WTC11 (cell line): ENCODE data around the gene POMT2. TPM values are rescaled to one million over a fixed set of nuclear protein-coding genes. Genes with fewer than 3 reads are reported as not detected.

Experiments used
- ATAC-seq: fragments of 200-7000 bp; cut with Tn5 transposase; 2 replicates; pipeline ENCODE4 v1.10.0; 2021; ENCODE audit warnings: mild to moderate bottlenecking, moderate library complexity
- CTCF ChIA-PET: fragments of 300-600 bp; sonication (Branson Sonifier 250); formaldehyde crosslinking; loops from one replicate; lab custom pipeline; 2021; ENCODE audit warnings: antibody characterized with exemption; lab: Charles Lee
- POLR2A ChIA-PET: fragments of 350-600 bp; sonication (Branson Sonifier 250); formaldehyde crosslinking; loops from one replicate; lab custom pipeline; 2021; ENCODE audit warnings: antibody characterized with exemption; lab: Charles Lee
- DNase-seq: peaks from one replicate; pipeline ENCODE4 v3.0.0; 2021; ENCODE audit warnings: low spot score
- H3K27ac Mint-ChIP-seq: 2 replicates; pipeline ENCODE4 v1.8.0; 2021; ENCODE audit warnings: mixed read lengths
- H3K27me3 Mint-ChIP-seq: 2 replicates; pipeline ENCODE4 v1.8.0; 2021; ENCODE audit warnings: low read depth, mild to moderate bottlenecking, moderate library complexity, mixed read lengths
- H3K36me3 Mint-ChIP-seq: 2 replicates; pipeline ENCODE4 v1.8.0; 2021; ENCODE audit warnings: mixed read lengths
- H3K4me1 Mint-ChIP-seq: 2 replicates; pipeline ENCODE4 v1.8.0; 2022; ENCODE audit warnings: mixed read lengths
- H3K4me3 Mint-ChIP-seq: 2 replicates; pipeline ENCODE4 v1.8.0; 2021; ENCODE audit warnings: mild to moderate bottlenecking, moderate library complexity, mixed read lengths
- H3K9me3 Mint-ChIP-seq: 2 replicates; pipeline ENCODE4 v1.8.0; 2021; ENCODE audit warnings: mixed read lengths
- FOXK1 ChIP-seq: sonication (generic); formaldehyde crosslinking; IDR thresholded peaks from 2 replicates; pipeline ENCODE4 v1.8.0; 2022; ENCODE audit warnings: mild to moderate bottlenecking, moderate library complexity, missing genetic modification reagents
- MAX ChIP-seq: sonication (generic); formaldehyde crosslinking; IDR thresholded peaks from 2 replicates; pipeline ENCODE4 v1.8.0; 2022; ENCODE audit warnings: mild to moderate bottlenecking, missing genetic modification reagents
- NFATC4 ChIP-seq: fragments of 250-450 bp; sonication (Bioruptor Pico); IDR thresholded peaks from 2 replicates; pipeline ENCODE4 v1.9.0; 2021; ENCODE audit warnings: mild to moderate bottlenecking
- SP1 ChIP-seq: sonication (generic); formaldehyde crosslinking; conservative IDR thresholded peaks from 2 replicates; pipeline ENCODE4 v1.8.1; 2022; ENCODE audit warnings: missing genetic modification reagents
- STAT6 ChIP-seq: sonication (generic); formaldehyde crosslinking; conservative IDR thresholded peaks from 2 replicates; pipeline ENCODE4 v1.8.1; 2023; ENCODE audit warnings: mild to moderate bottlenecking, low read depth, missing genetic modification reagents, moderate library complexity
- TEAD1 ChIP-seq: sonication (generic); formaldehyde crosslinking; IDR thresholded peaks from 2 replicates; pipeline ENCODE4 v1.8.0; 2022; ENCODE audit warnings: mild to moderate bottlenecking, missing genetic modification reagents
- ZNF263 ChIP-seq: sonication (generic); formaldehyde crosslinking; IDR thresholded peaks from 2 replicates; pipeline ENCODE4 v1.8.1; 2022; ENCODE audit warnings: low read depth, mild to moderate bottlenecking, moderate library complexity, missing genetic modification reagents
- ZNF416 ChIP-seq: fragments of 250-450 bp; sonication (Bioruptor Pico); IDR thresholded peaks from 2 replicates; pipeline ENCODE4 v1.9.0; 2021; ENCODE audit warnings: mild to moderate bottlenecking, inconsistent platforms
- ZNF671 ChIP-seq: fragments of 250-450 bp; sonication (Bioruptor Pico); IDR thresholded peaks from 2 replicates; pipeline ENCODE4 v1.8.0; 2021; ENCODE audit warnings: mild to moderate bottlenecking
- ZSCAN18 ChIP-seq: fragments of 250-450 bp; sonication (Bioruptor Pico); IDR thresholded peaks from 2 replicates; pipeline ENCODE4 v2.1.2; 2022; ENCODE audit warnings: mild to moderate bottlenecking, moderate library complexity
- total RNA-seq: library from RNA; stranded (reverse); gene quantifications from 3 replicates; pipeline ENCODE4 v1.2.3, GENCODE V29; 2021
- TF ChIP-seq, protein P1 (sequence below): sonication (generic); formaldehyde crosslinking; IDR thresholded peaks from 2 replicates; pipeline ENCODE4 v1.8.1; 2022; ENCODE audit warnings: mild to moderate bottlenecking, missing genetic modification reagents, moderate library complexity, borderline replicate concordance
- TF ChIP-seq, protein P2 (sequence below): sonication (generic); formaldehyde crosslinking; IDR thresholded peaks from 2 replicates; pipeline ENCODE4 v1.8.1; 2023; ENCODE audit warnings: mild to moderate bottlenecking, missing genetic modification reagents, borderline replicate concordance
- TF ChIP-seq, protein P3 (sequence below): sonication (generic); formaldehyde crosslinking; IDR thresholded peaks from 2 replicates; pipeline ENCODE4 v1.8.1; 2022; ENCODE audit warnings: low read depth, missing genetic modification reagents, borderline replicate concordance

POMT2 gene
- total RNA-seq, 1 experiment from 2014 or later: 38.7 TPM

- H3K9me3 Mint-ChIP-seq: no peaks in the 10 kb centered on the region
- ATAC-seq (peak; percentile 85), DNase-seq (no peak)
- no peaks in the 10 kb centered on the region for H3K36me3 Mint-ChIP-seq
- no peak overlapping the region for H3K4me3 Mint-ChIP-seq
- ChIA-PET CTCF (interaction anchor here (2.7 kb wide), 1 partner anchor 15 kb away, joined by 13 read pairs; no protein-coding TSS in a partner anchor), POLR2A (no interaction called here)
- no peak for TF ChIP-seq NFATC4
- TF ChIP-seq ZNF263 (CRISPR knock-in tag): no peak
- TF ChIP-seq ZNF416 (CRISPR knock-in tag): no peak
- TF ChIP-seq, protein P1, sequence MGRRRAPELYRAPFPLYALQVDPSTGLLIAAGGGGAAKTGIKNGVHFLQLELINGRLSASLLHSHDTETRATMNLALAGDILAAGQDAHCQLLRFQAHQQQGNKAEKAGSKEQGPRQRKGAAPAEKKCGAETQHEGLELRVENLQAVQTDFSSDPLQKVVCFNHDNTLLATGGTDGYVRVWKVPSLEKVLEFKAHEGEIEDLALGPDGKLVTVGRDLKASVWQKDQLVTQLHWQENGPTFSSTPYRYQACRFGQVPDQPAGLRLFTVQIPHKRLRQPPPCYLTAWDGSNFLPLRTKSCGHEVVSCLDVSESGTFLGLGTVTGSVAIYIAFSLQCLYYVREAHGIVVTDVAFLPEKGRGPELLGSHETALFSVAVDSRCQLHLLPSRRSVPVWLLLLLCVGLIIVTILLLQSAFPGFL: no peak
- TF ChIP-seq TEAD1 (CRISPR knock-in tag): no peak
- TF ChIP-seq, protein P2, sequence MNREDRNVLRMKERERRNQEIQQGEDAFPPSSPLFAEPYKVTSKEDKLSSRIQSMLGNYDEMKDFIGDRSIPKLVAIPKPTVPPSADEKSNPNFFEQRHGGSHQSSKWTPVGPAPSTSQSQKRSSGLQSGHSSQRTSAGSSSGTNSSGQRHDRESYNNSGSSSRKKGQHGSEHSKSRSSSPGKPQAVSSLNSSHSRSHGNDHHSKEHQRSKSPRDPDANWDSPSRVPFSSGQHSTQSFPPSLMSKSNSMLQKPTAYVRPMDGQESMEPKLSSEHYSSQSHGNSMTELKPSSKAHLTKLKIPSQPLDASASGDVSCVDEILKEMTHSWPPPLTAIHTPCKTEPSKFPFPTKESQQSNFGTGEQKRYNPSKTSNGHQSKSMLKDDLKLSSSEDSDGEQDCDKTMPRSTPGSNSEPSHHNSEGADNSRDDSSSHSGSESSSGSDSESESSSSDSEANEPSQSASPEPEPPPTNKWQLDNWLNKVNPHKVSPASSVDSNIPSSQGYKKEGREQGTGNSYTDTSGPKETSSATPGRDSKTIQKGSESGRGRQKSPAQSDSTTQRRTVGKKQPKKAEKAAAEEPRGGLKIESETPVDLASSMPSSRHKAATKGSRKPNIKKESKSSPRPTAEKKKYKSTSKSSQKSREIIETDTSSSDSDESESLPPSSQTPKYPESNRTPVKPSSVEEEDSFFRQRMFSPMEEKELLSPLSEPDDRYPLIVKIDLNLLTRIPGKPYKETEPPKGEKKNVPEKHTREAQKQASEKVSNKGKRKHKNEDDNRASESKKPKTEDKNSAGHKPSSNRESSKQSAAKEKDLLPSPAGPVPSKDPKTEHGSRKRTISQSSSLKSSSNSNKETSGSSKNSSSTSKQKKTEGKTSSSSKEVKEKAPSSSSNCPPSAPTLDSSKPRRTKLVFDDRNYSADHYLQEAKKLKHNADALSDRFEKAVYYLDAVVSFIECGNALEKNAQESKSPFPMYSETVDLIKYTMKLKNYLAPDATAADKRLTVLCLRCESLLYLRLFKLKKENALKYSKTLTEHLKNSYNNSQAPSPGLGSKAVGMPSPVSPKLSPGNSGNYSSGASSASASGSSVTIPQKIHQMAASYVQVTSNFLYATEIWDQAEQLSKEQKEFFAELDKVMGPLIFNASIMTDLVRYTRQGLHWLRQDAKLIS (CRISPR knock-in tag): no peak
- no peak for TF ChIP-seq ZNF671 (CRISPR knock-in tag)
- TF ChIP-seq, protein P3, sequence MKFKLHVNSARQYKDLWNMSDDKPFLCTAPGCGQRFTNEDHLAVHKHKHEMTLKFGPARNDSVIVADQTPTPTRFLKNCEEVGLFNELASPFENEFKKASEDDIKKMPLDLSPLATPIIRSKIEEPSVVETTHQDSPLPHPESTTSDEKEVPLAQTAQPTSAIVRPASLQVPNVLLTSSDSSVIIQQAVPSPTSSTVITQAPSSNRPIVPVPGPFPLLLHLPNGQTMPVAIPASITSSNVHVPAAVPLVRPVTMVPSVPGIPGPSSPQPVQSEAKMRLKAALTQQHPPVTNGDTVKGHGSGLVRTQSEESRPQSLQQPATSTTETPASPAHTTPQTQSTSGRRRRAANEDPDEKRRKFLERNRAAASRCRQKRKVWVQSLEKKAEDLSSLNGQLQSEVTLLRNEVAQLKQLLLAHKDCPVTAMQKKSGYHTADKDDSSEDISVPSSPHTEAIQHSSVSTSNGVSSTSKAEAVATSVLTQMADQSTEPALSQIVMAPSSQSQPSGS (CRISPR knock-in tag): no peak
- TF ChIP-seq ZSCAN18 (CRISPR knock-in tag): no peak
- no peak for TF ChIP-seq FOXK1
- no peaks in the 10 kb centered on the region; the same call in 1 of the 2 replicates for H3K27me3 Mint-ChIP-seq
- H3K27ac Mint-ChIP-seq: no peak overlapping the region
- peaks cover 24% of the 10 kb centered on the region for H3K4me1 Mint-ChIP-seq
Observed at GRCh38 chr14:77228056-77228455, 92.6 kb downstream of the POMT2 start.

DNA sequence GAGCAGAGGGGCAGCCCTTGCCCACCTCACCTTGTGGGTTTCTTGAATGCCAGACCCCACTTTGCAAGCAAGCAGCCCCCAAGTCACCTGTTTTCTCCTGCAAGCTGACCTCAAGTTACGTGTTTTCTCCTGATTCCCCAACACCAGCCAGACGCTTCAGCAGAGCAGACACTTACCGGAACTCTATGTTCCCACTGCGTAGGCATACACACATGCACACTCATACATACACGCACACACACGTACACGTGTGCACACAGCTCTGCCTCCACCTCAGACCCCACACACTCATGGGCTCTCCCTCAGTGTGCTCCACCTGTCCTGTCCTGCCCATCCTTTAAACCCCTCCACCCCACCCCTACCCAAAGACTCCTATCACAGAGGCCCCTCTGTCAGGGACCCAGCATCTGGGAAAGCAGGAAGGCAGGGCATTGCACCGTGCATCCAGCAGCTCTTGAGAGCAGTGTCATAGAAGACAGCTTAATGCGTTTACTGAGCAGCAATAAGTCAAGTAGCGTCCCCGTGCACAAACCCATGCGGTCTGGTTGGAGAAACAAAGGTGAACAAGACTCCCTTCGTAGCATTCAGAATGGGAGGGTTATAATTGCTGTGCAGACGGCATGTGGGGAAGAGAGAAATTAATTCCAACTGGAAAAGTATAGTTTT, 94.7 kb downstream of the POMT2 start:
- DNase-seq (no peak), ATAC-seq (no peak)
- Mint-ChIP-seq H3K27ac (no peak overlapping the region; the same call in 1 of the 2 replicates), H3K9me3 (no peaks in the 10 kb centered on the region), H3K36me3 (no peaks in the 10 kb centered on the region), H3K4me1 (peaks cover 40% of the 10 kb centered on the region), H3K27me3 (no peaks in the 10 kb centered on the region), H3K4me3 (no peak overlapping the region)
- ChIA-PET CTCF (interaction anchor here (0.9 to 5.0 kb wide), 6 partner anchors 13 to 90 kb away, joined by 3 to 27 read pairs (median 4); no protein-coding TSS in a partner anchor), POLR2A (no interaction called here)
- TF ChIP-seq SP1 (no peak), STAT6 (CRISPR knock-in tag) (no peak), MAX (no peak)
